Keratinocyte (primary cell): ENCODE data around the gene ZNF782.

Experiments used
- EZH2 ChIP-seq: IDR thresholded peaks from one replicate; pipeline ENCODE4 v1.6.1; 2012; ENCODE audit warnings: inconsistent platforms, mild to moderate bottlenecking, low read length, moderate library complexity
- TF ChIP-seq, protein P1 (sequence below), 3 experiments: IDR thresholded peaks in 1 of 3; conservative IDR thresholded peaks in 1 of 3; optimal IDR thresholded peaks in 1 of 3; 2 replicates in 2 of 3; 3 replicates in 1 of 3; pipeline versions ENCODE3 to v1.5.1; 2011; ENCODE audit warnings: low read length in 3 of 3, mild to moderate bottlenecking in 3 of 3, moderate library complexity in 2 of 3, control low read depth in 1 of 3, inconsistent platforms in 1 of 3; ENCODE audit not compliant: insufficient read depth in 2 of 3; ENCODE audit errors: extremely low read depth in 1 of 3

DNA sequence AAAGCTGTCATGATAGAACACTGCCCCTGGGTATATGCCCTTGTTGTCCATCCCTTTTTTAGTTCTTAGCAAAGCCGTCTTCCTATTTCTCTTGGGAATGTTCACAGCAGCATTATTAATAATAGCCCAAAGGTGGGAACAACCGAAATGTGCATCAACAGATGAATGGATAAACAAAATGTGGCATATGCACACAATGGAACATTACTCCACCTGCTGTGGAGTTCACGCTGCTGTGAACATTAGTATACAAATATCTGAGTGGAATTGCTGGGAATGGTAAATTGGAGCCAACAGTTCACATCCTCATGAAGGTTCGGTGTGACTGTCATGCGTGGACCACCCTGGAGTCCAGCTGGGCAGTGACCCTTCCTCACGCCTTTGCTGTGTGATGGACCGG is 37.8 kb upstream of the ZNF782 start:
- TF ChIP-seq, protein P1, sequence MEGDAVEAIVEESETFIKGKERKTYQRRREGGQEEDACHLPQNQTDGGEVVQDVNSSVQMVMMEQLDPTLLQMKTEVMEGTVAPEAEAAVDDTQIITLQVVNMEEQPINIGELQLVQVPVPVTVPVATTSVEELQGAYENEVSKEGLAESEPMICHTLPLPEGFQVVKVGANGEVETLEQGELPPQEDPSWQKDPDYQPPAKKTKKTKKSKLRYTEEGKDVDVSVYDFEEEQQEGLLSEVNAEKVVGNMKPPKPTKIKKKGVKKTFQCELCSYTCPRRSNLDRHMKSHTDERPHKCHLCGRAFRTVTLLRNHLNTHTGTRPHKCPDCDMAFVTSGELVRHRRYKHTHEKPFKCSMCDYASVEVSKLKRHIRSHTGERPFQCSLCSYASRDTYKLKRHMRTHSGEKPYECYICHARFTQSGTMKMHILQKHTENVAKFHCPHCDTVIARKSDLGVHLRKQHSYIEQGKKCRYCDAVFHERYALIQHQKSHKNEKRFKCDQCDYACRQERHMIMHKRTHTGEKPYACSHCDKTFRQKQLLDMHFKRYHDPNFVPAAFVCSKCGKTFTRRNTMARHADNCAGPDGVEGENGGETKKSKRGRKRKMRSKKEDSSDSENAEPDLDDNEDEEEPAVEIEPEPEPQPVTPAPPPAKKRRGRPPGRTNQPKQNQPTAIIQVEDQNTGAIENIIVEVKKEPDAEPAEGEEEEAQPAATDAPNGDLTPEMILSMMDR (optimal IDR thresholded peaks at IDR 0.05 in 1 of 3, IDR thresholded peaks at IDR 0.05 in 1 of 3, conservative IDR thresholded peaks at IDR 0.05 in 1 of 3; ENCODE audit: extremely low read depth in 1 of 3, insufficient read depth in 2 of 3, low read length in 3 of 3): no peak
- no peak for TF ChIP-seq EZH2
